Liver (tissue), 9 donors: ENCODE results near the gene KRT23. TPM values are rescaled to one million over a fixed set of nuclear protein-coding genes. Genes with fewer than 3 reads are reported as not detected.

Source experiments
- DNase-seq: peaks from one replicate; pipeline ENCODE4 v3.0.0-alpha.2; 2017; ENCODE audit warnings: low spot score
- H3K27ac ChIP-seq, 2 donors: one replicate each; pipeline ENCODE4 v1.7.0; 2013; ENCODE audit warnings: inconsistent platforms in 2 of 2, low read length in 2 of 2, control low read depth in 1 of 2, low read depth in 1 of 2, mild to moderate bottlenecking in 1 of 2
- H3K27me3 ChIP-seq, 4 donors: one replicate each; pipeline versions ENCODE4 v1.6.1 to v1.7.0; 2013; ENCODE audit warnings: low read length in 3 of 4, inconsistent platforms in 1 of 4, mild to moderate bottlenecking in 1 of 4, moderate library complexity in 1 of 4; ENCODE audit not compliant: control insufficient read depth in 4 of 4, insufficient read depth in 4 of 4
- H3K36me3 ChIP-seq, 4 donors: one replicate each; pipeline versions ENCODE4 v1.6.1 to v1.7.0; 2013; ENCODE audit warnings: low read length in 3 of 4, mild to moderate bottlenecking in 3 of 4, low read depth in 1 of 4, moderate library complexity in 1 of 4; ENCODE audit not compliant: control insufficient read depth in 4 of 4, insufficient read depth in 3 of 4
- H3K4me1 ChIP-seq, 4 donors: one replicate each; pipeline versions ENCODE4 v1.6.1 to v1.7.0; 2013; ENCODE audit warnings: low read length in 3 of 4, mild to moderate bottlenecking in 3 of 4, moderate library complexity in 1 of 4; ENCODE audit not compliant: control insufficient read depth in 4 of 4, insufficient read depth in 4 of 4
- H3K4me3 ChIP-seq, 3 donors: one replicate each; pipeline versions ENCODE4 v1.6.1 to v1.7.0; 2013; ENCODE audit warnings: low read length in 3 of 3, control low read depth in 1 of 3, low read depth in 1 of 3, mild to moderate bottlenecking in 1 of 3
- H3K9ac ChIP-seq, 2 donors: one replicate each; pipeline ENCODE4 v1.7.0; 2013; ENCODE audit warnings: low read length in 2 of 2, mild to moderate bottlenecking in 2 of 2, moderate library complexity in 2 of 2, control low read depth in 1 of 2, low read depth in 1 of 2
- H3K9me3 ChIP-seq, 4 donors: one replicate each; pipeline versions ENCODE4 v1.6.1 to v1.7.0; 2013; ENCODE audit warnings: low read length in 3 of 4; ENCODE audit not compliant: control insufficient read depth in 4 of 4
- ATF3 ChIP-seq: IDR thresholded peaks from 2 replicates; pipeline ENCODE4 v1.6.1; 2016; ENCODE audit warnings: antibody characterized with exemption
- CTCF ChIP-seq: fragments of 150-350 bp; IDR thresholded peaks from 2 replicates; pipeline ENCODE4 v1.5.1; 2017; ENCODE audit warnings: improper control_type of control experiment, low read depth, low read length; ENCODE audit not compliant: missing input control
- EGR1 ChIP-seq, 2 donors: IDR thresholded peaks; 2 replicates each; pipeline ENCODE4 v1.6.1; 2016 to 2018; ENCODE audit warnings: antibody characterized with exemption in 2 of 2, low read depth in 2 of 2
- FOXA1 ChIP-seq: IDR thresholded peaks from 2 replicates; pipeline ENCODE4 v1.6.1; 2016; ENCODE audit warnings: antibody characterized with exemption
- FOXA2 ChIP-seq: IDR thresholded peaks from 2 replicates; pipeline ENCODE4 v1.6.1; 2016; ENCODE audit warnings: antibody characterized with exemption
- GABPA ChIP-seq, 2 donors: IDR thresholded peaks in 1 of 2; conservative IDR thresholded peaks in 1 of 2; 2 replicates each; pipeline ENCODE4 v1.6.1; 2016; ENCODE audit warnings: antibody characterized with exemption in 2 of 2, mild to moderate bottlenecking in 1 of 2, moderate library complexity in 1 of 2
- HNF4A ChIP-seq, 2 donors: conservative IDR thresholded peaks; 2 replicates each; pipeline ENCODE4 v1.6.1; 2016; ENCODE audit warnings: antibody characterized with exemption in 2 of 2, mild to moderate bottlenecking in 2 of 2
- HNF4G ChIP-seq: IDR thresholded peaks from 2 replicates; pipeline ENCODE4 v1.6.1; 2016; ENCODE audit warnings: antibody characterized with exemption
- JUND ChIP-seq, 2 donors: IDR thresholded peaks; 2 replicates each; pipeline ENCODE4 v1.6.1; 2016; ENCODE audit warnings: antibody characterized with exemption in 2 of 2
- MAX ChIP-seq: IDR thresholded peaks from 2 replicates; pipeline ENCODE4 v1.6.1; 2016; ENCODE audit warnings: antibody characterized with exemption
- NR2F2 ChIP-seq: IDR thresholded peaks from 2 replicates; pipeline ENCODE4 v1.6.1; 2016; ENCODE audit warnings: antibody characterized with exemption
- RAD21 ChIP-seq, 2 donors: IDR thresholded peaks; 2 replicates each; pipeline ENCODE4 v1.6.1; 2016; ENCODE audit warnings: antibody characterized with exemption in 2 of 2, mild to moderate bottlenecking in 2 of 2
- REST ChIP-seq: IDR thresholded peaks from 2 replicates; pipeline ENCODE4 v1.6.1; 2016; ENCODE audit warnings: antibody characterized with exemption, mild to moderate bottlenecking
- RXRA ChIP-seq, 2 donors: IDR thresholded peaks; 2 replicates each; pipeline ENCODE4 v1.6.1; 2017 to 2018; ENCODE audit warnings: antibody characterized with exemption in 2 of 2, mild to moderate bottlenecking in 1 of 2
- SP1 ChIP-seq: IDR thresholded peaks from 2 replicates; pipeline ENCODE4 v1.6.1; 2018; ENCODE audit warnings: antibody characterized with exemption, mild to moderate bottlenecking
- TAF1 ChIP-seq: conservative IDR thresholded peaks from 2 replicates; pipeline ENCODE4 v1.6.1; 2016; ENCODE audit warnings: antibody characterized with exemption, mild to moderate bottlenecking
- YY1 ChIP-seq: IDR thresholded peaks from 2 replicates; pipeline ENCODE4 v1.6.1; 2016; ENCODE audit warnings: antibody characterized with exemption, mild to moderate bottlenecking
- WGBS: extraction: QIAGEN DNeasy Blood & Tissue Kit; methylation state at CpG from one replicate; pipeline ENCODE4 v1.1.7; 2013; 5-methylcytosine and 5-hydroxymethylcytosine counted together
- polyA plus RNA-seq, 2 donors: library from polyadenylated mRNA; stranded (reverse) in 1 of 2; unstranded in 1 of 2; fragments of 200-250 nt in 1 of 2; fragments of >200 nt in 1 of 2; fragmentation: Nextera tagmentation in 1 of 2; extraction: Ambion mirVana in 1 of 2; gene quantifications; one replicate each; pipeline versions ENCODE4 v1.2.1 to v1.2.3, GENCODE V29; 2013 to 2015
- total RNA-seq, 2 donors: library from RNA; depleted of rRNA; stranded (reverse); fragments of >200 nt; gene quantifications; one replicate each; pipeline ENCODE4 v1.2.3, GENCODE V29; 2014
- TF ChIP-seq, protein P1 (sequence below): IDR thresholded peaks from 2 replicates; pipeline ENCODE4 v1.6.1; 2016; ENCODE audit warnings: antibody characterized with exemption
- donor health status: healthy.
- donor health status: healthy.
- donor health status: healthy.
- donor health status: healthy.
- donor health status: healthy.

Gene KRT23
- total and polyA plus RNA-seq, 4 donors, result 0.09 to 1.3 (median 0.24) TPM; not detected in 1

DNA sequence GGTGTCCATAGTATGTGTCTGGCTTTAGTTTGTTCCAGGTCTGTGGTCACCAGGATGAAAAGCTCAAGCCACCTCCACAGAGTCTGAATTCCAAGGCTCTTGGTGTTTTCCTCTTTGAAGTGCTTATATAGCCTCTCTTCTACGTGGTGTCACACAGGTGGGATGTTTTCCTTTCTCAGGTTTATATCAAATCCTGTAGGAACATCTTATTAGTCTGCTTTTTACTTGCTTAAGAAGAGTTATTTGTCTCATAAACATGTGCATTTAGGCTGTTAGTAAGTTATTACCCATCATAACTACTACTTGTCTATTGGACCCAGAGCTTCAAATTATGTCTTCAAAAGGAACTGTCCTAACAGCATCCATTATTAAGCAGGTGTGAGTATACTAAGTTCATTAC, 29.4 kb upstream of the KRT23 start, which contains the start of gene KRT39:
Gene KRT39 (minus strand): TSS at position 101 of the 400 bp plus-strand sequence. CDS start 92 bp downstream, at position 9.
- Histone ChIP-seq H3K27me3 (no peaks in the 10 kb centered on the region), H3K4me1 (no peaks in the 10 kb centered on the region), H3K36me3 (no peaks in the 10 kb centered on the region), H3K4me3 (no peak within 1 kb of the TSS), H3K9me3 (no peaks in the 10 kb centered on the region), H3K9ac (no peak within 1 kb of the TSS), H3K27ac (no peak within 1 kb of the TSS)
- WGBS, result 57% methylated on average over 1 of the region's 1 CpG
- no peak for DNase-seq
- no peak for TF ChIP-seq RAD21 (IDR thresholded peaks at IDR 0.05)
- TF ChIP-seq HNF4G, result no peak
- no peak for TF ChIP-seq FOXA2
- TF ChIP-seq HNF4A (conservative IDR thresholded peaks at IDR 0.05), result no peak
- no peak for TF ChIP-seq NR2F2
- TF ChIP-seq GABPA (IDR thresholded peaks at IDR 0.05 in 1 of 2, conservative IDR thresholded peaks at IDR 0.05 in 1 of 2), result no peak
- TF ChIP-seq JUND (IDR thresholded peaks at IDR 0.05), result no peak
- TF ChIP-seq EGR1 (IDR thresholded peaks at IDR 0.05; ENCODE audit: low read depth in 2 of 2), result no peak
- no peak for TF ChIP-seq SP1
- TF ChIP-seq FOXA1, result no peak
- no peak for TF ChIP-seq TAF1
- no peak for TF ChIP-seq YY1
- TF ChIP-seq, protein P1, sequence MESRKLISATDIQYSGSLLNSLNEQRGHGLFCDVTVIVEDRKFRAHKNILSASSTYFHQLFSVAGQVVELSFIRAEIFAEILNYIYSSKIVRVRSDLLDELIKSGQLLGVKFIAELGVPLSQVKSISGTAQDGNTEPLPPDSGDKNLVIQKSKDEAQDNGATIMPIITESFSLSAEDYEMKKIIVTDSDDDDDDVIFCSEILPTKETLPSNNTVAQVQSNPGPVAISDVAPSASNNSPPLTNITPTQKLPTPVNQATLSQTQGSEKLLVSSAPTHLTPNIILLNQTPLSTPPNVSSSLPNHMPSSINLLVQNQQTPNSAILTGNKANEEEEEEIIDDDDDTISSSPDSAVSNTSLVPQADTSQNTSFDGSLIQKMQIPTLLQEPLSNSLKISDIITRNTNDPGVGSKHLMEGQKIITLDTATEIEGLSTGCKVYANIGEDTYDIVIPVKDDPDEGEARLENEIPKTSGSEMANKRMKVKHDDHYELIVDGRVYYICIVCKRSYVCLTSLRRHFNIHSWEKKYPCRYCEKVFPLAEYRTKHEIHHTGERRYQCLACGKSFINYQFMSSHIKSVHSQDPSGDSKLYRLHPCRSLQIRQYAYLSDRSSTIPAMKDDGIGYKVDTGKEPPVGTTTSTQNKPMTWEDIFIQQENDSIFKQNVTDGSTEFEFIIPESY, result no peak
- no peak for TF ChIP-seq ATF3
- no peak for TF ChIP-seq CTCF
- TF ChIP-seq REST, result no peak
- TF ChIP-seq MAX, result no peak
- TF ChIP-seq RXRA (IDR thresholded peaks at IDR 0.05), result no peak
